Measurements from ENCODE around the gene XKR7.
"Not testable (repeated sequence)": the region's sequence is repeated elsewhere in the genome, so short reads cannot be mapped to it uniquely, and the experiment has no call there.

Gene XKR7

GRCh38 chr20:31967830-31968249, at the start of gene XKR7:
Gene XKR7 (plus strand): TSS chr20:31968151. CDS start chr20:31968176, 25 bp downstream.
- peaks cover 6% of the 10 kb centered on the region for H3K4me1 ChIP-seq (ENCODE audit: control insufficient read depth, insufficient read depth, low read length)
- H3K27me3 ChIP-seq (replicated peaks; ENCODE audit: control insufficient read depth, insufficient read depth, low read length), result peaks cover 60% of the 10 kb centered on the region
- H3K9me3 ChIP-seq (ENCODE audit: control insufficient read depth, low read length), result no peaks in the 10 kb centered on the region
- no peaks in the 10 kb centered on the region for H3K36me3 ChIP-seq (ENCODE audit: control insufficient read depth, insufficient read depth, low read length, severe bottlenecking)
- H3K4me3 ChIP-seq (ENCODE audit: low read length), result no peak within 1 kb of the TSS
- no peak within 1 kb of the TSS for H3K9ac ChIP-seq (ENCODE audit: low read length)
- no peak for DNase-seq (ENCODE audit: low read depth)

GRCh38 chr20:31918466-31919105, 49.4 kb upstream of the XKR7 start:
- peak; percentile 3 for DNase-seq (ENCODE audit: low read depth)
- Histone ChIP-seq H3K9me3 (ENCODE audit: control insufficient read depth, low read length) (no peaks in the 10 kb centered on the region), H3K4me1 (ENCODE audit: control insufficient read depth, insufficient read depth, low read length) (no peaks in the 10 kb centered on the region), H3K27me3 (replicated peaks; ENCODE audit: control insufficient read depth, insufficient read depth, low read length) (peaks cover 66% of the 10 kb centered on the region), H3K36me3 (ENCODE audit: control insufficient read depth, insufficient read depth, low read length, severe bottlenecking) (no peaks in the 10 kb centered on the region), H3K4me3 (ENCODE audit: low read length) (no peak overlapping the region), H3K9ac (ENCODE audit: low read length) (no peak overlapping the region)

- no peaks in the 10 kb centered on the region for H3K4me1 ChIP-seq (ENCODE audit: control insufficient read depth, insufficient read depth, low read length)
- H3K4me3 ChIP-seq (ENCODE audit: low read length), result no peak overlapping the region
- H3K9me3 ChIP-seq (ENCODE audit: control insufficient read depth, low read length), result no peaks in the 10 kb centered on the region
- no peak for DNase-seq (ENCODE audit: low read depth)
- H3K27me3 ChIP-seq (replicated peaks; ENCODE audit: control insufficient read depth, insufficient read depth, low read length), result peaks cover 67% of the 10 kb centered on the region
- H3K9ac ChIP-seq (ENCODE audit: low read length), result no peak overlapping the region
- no peaks in the 10 kb centered on the region for H3K36me3 ChIP-seq (ENCODE audit: control insufficient read depth, insufficient read depth, low read length, severe bottlenecking)
Measured at GRCh38 chr20:31919410-31920155, 48.4 kb upstream of the XKR7 start.

GRCh38 chr20:31920275-31920855, 47.6 kb upstream of the XKR7 start:
- Histone ChIP-seq H3K9ac (ENCODE audit: low read length) (no peak overlapping the region), H3K9me3 (ENCODE audit: control insufficient read depth, low read length) (no peaks in the 10 kb centered on the region), H3K4me1 (ENCODE audit: control insufficient read depth, insufficient read depth, low read length) (no peaks in the 10 kb centered on the region), H3K27me3 (replicated peaks; ENCODE audit: control insufficient read depth, insufficient read depth, low read length) (peaks cover 70% of the 10 kb centered on the region), H3K36me3 (ENCODE audit: control insufficient read depth, insufficient read depth, low read length, severe bottlenecking) (no peaks in the 10 kb centered on the region), H3K4me3 (ENCODE audit: low read length) (no peak overlapping the region)
- no peak for DNase-seq (ENCODE audit: low read depth)

- H3K27me3 ChIP-seq (replicated peaks; ENCODE audit: control insufficient read depth, insufficient read depth, low read length), result peaks cover 73% of the 10 kb centered on the region
- not testable (repeated sequence) for H3K36me3 ChIP-seq (ENCODE audit: control insufficient read depth, insufficient read depth, low read length, severe bottlenecking); H3K9me3 ChIP-seq (ENCODE audit: control insufficient read depth, low read length)
Measured at GRCh38 chr20:31921480-31921879, 46.5 kb upstream of the XKR7 start.

GRCh38 chr20:31922181-31922580, 45.8 kb upstream of the XKR7 start:
- peaks cover 68% of the 10 kb centered on the region for H3K27me3 ChIP-seq (replicated peaks; ENCODE audit: control insufficient read depth, insufficient read depth, low read length)
- DNase-seq (ENCODE audit: low read depth), result no peak
- no peak overlapping the region for H3K4me3 ChIP-seq (ENCODE audit: low read length)
- H3K36me3 ChIP-seq (ENCODE audit: control insufficient read depth, insufficient read depth, low read length, severe bottlenecking), result no peaks in the 10 kb centered on the region
- no peaks in the 10 kb centered on the region for H3K4me1 ChIP-seq (ENCODE audit: control insufficient read depth, insufficient read depth, low read length)
- no peak overlapping the region for H3K9ac ChIP-seq (ENCODE audit: low read length)
- H3K9me3 ChIP-seq (ENCODE audit: control insufficient read depth, low read length), result no peaks in the 10 kb centered on the region

More at GRCh38 chr20:31921480-31921879, 46.5 kb upstream of the XKR7 start:
- H3K4me1 ChIP-seq (ENCODE audit: control insufficient read depth, insufficient read depth, low read length); H3K4me3 ChIP-seq (ENCODE audit: low read length); DNase-seq (ENCODE audit: low read depth); H3K9ac ChIP-seq (ENCODE audit: low read length): not testable (repeated sequence)

- Histone ChIP-seq H3K27me3 (replicated peaks; ENCODE audit: control insufficient read depth, insufficient read depth, low read length) (peaks cover 67% of the 10 kb centered on the region), H3K4me3 (ENCODE audit: low read length) (no peak overlapping the region), H3K4me1 (ENCODE audit: control insufficient read depth, insufficient read depth, low read length) (no peaks in the 10 kb centered on the region), H3K9me3 (ENCODE audit: control insufficient read depth, low read length) (no peaks in the 10 kb centered on the region), H3K9ac (ENCODE audit: low read length) (no peak overlapping the region), H3K36me3 (ENCODE audit: control insufficient read depth, insufficient read depth, low read length, severe bottlenecking) (no peaks in the 10 kb centered on the region)
- no peak for DNase-seq (ENCODE audit: low read depth)
Measured at GRCh38 chr20:31922588-31922987, 45.4 kb upstream of the XKR7 start.

- Histone ChIP-seq H3K9ac (ENCODE audit: low read length) (no peak overlapping the region), H3K36me3 (ENCODE audit: control insufficient read depth, insufficient read depth, low read length, severe bottlenecking) (no peaks in the 10 kb centered on the region), H3K27me3 (replicated peaks; ENCODE audit: control insufficient read depth, insufficient read depth, low read length) (peaks cover 61% of the 10 kb centered on the region), H3K4me3 (ENCODE audit: low read length) (no peak overlapping the region), H3K9me3 (ENCODE audit: control insufficient read depth, low read length) (no peaks in the 10 kb centered on the region), H3K4me1 (ENCODE audit: control insufficient read depth, insufficient read depth, low read length) (no peaks in the 10 kb centered on the region)
- no peak for DNase-seq (ENCODE audit: low read depth)
Measured at GRCh38 chr20:31923388-31924331, 44.3 kb upstream of the XKR7 start.

- H3K4me1 ChIP-seq (ENCODE audit: control insufficient read depth, insufficient read depth, low read length), result no peaks in the 10 kb centered on the region
- no peak overlapping the region for H3K9ac ChIP-seq (ENCODE audit: low read length)
- no peaks in the 10 kb centered on the region for H3K9me3 ChIP-seq (ENCODE audit: control insufficient read depth, low read length)
- no peak for DNase-seq (ENCODE audit: low read depth)
- peaks cover 55% of the 10 kb centered on the region for H3K27me3 ChIP-seq (replicated peaks; ENCODE audit: control insufficient read depth, insufficient read depth, low read length)
- H3K36me3 ChIP-seq (ENCODE audit: control insufficient read depth, insufficient read depth, low read length, severe bottlenecking), result no peaks in the 10 kb centered on the region
- H3K4me3 ChIP-seq (ENCODE audit: low read length), result no peak overlapping the region
Measured at GRCh38 chr20:31924561-31924960, 43.4 kb upstream of the XKR7 start.

- Histone ChIP-seq H3K4me1 (ENCODE audit: control insufficient read depth, insufficient read depth, low read length) (no peaks in the 10 kb centered on the region), H3K36me3 (ENCODE audit: control insufficient read depth, insufficient read depth, low read length, severe bottlenecking) (no peaks in the 10 kb centered on the region)
Measured at GRCh38 chr20:31925631-31926030, 42.3 kb upstream of the XKR7 start.

GRCh38 chr20:31926493-31926892, 41.5 kb upstream of the XKR7 start:
- Histone ChIP-seq H3K9ac (ENCODE audit: low read length) (no peak overlapping the region), H3K27me3 (replicated peaks; ENCODE audit: control insufficient read depth, insufficient read depth, low read length) (peaks cover 53% of the 10 kb centered on the region), H3K9me3 (ENCODE audit: control insufficient read depth, low read length) (no peaks in the 10 kb centered on the region), H3K4me1 (ENCODE audit: control insufficient read depth, insufficient read depth, low read length) (no peaks in the 10 kb centered on the region), H3K36me3 (ENCODE audit: control insufficient read depth, insufficient read depth, low read length, severe bottlenecking) (no peaks in the 10 kb centered on the region), H3K4me3 (ENCODE audit: low read length) (no peak overlapping the region)
- no peak for DNase-seq (ENCODE audit: low read depth)

More at GRCh38 chr20:31925631-31926030, 42.3 kb upstream of the XKR7 start:
- peaks cover 51% of the 10 kb centered on the region for H3K27me3 ChIP-seq (replicated peaks; ENCODE audit: control insufficient read depth, insufficient read depth, low read length)
- no peak overlapping the region for H3K4me3 ChIP-seq (ENCODE audit: low read length)
- no peak for DNase-seq (ENCODE audit: low read depth)
- H3K9ac ChIP-seq (ENCODE audit: low read length), result no peak overlapping the region
- no peaks in the 10 kb centered on the region for H3K9me3 ChIP-seq (ENCODE audit: control insufficient read depth, low read length)
